Stimulated activated CD8-positive, alpha-beta memory T cell treated with anti-CD3 and anti-CD28 coated beads, Interleukin-12 subunit alpha, Interleukin-12 subunit beta, amount 100 ng/mL, for 24 hours (primary cell): Measurements from ENCODE around the gene GTF3C1.
"Not testable (repeated sequence)": the region's sequence is repeated elsewhere in the genome, so short reads cannot be mapped to it uniquely, and the experiment has no call there.

Experiments used
- DNase-seq: peaks from one replicate; pipeline ENCODE4 v3.0.0-alpha.2; 2020; ENCODE audit errors: extremely low read depth

GTF3C1 gene

DNA sequence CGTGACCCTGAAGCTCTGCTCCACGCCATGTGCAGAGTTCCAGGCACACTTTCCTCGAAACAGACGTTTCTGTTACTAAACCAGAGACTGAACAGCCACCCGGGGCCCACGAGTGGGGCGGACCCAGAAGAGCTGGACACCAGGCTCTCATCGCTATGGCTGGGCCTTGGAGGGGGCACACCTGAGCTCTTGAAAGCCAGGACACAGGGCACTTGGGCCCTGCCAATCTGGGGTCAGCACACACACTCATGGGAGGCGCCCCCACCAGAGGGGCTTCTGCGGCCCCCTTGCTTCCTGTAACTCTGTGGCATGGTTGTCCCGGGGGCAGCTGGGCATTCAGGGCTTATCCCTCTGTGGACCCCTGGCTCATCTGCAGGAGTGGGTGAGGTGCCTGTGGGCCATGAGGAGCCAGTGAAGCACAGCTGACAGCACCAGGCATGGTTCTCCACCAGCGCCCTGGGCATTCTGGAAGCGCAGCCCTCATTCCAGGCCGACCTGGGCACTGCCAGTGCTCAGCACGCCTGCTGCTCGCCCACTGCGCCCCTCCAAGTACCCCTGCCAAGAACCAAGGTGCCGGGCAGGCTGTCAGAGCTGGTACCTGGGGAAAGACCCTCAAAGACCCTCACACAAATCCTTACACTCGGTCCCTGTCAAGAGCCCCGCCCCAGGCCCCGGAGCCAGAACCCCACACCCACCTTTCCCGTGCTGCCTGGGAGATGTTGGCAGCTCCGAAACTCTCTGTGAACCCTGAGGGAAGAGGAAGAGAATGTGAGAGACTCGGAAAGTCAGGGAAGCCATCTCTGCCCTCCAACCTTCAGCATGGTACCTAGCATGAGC lies 86.6 kb downstream of the GTF3C1 start:
- DNase-seq: no peak

DNA sequence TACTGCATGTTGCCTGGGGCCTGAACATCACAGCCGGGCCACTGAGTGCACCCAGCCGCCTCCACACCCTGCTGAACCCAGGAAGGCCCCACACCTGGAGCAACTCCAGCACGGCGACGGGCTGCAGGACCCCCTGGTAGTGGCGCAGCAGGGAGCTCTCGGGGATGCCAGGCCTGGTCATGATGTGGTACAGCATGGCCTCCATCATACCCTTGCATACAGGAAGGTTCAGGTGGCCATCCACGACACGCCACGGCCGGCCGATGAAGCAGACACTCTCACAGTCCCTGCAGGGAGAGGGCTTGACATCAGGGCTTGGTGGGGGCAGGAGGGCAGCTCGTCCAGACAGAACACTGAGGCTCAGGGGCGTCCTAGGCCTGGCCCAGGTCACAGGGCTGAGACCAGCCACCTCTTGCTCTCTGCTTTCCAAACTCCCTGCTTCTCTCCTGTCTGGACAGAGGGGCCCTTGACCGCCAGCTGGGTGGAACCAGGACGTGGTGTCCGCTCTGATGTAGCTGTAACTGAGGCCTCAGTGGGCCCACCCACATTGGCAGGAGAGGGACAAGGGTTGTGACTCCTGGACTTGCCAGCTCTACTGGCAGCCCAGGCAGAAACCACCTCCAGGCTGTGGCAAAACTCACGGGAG lies 87.4 kb downstream of the GTF3C1 start:
- no peak for DNase-seq

DNA sequence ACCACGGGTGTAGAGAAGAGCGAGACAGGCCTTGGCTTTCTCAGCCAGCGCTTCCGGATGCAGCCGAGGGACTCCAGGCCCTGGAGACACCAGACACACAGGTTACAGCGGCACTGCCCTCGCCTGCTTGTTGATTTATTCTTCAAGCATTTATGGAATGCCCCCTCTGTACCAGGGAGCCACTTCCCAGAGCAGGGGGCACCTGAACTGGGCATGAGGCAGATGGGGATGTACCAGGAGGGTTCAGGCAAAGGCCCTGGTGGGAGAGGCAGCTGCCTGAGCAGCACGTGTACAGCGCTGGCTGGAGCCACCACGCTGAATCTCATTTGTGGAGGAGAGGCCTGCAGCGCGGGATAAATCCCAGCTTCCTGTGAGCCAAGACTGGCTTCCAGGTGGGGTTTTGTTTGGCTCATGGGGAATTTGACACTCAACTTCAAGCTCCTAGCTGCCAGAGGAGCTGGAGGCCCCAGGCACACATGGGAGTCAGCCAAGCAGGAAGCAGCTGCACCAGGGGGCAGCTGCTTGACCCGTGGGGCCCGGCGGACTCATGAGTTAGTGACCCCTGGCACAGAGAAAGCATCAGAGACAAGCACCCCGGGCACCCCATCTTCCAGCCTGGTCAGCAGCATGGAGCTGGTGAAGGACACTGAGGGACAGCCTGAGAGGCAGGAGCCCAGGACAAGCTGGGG lies 88.1 kb downstream of the GTF3C1 start:
- no peak for DNase-seq

DNA sequence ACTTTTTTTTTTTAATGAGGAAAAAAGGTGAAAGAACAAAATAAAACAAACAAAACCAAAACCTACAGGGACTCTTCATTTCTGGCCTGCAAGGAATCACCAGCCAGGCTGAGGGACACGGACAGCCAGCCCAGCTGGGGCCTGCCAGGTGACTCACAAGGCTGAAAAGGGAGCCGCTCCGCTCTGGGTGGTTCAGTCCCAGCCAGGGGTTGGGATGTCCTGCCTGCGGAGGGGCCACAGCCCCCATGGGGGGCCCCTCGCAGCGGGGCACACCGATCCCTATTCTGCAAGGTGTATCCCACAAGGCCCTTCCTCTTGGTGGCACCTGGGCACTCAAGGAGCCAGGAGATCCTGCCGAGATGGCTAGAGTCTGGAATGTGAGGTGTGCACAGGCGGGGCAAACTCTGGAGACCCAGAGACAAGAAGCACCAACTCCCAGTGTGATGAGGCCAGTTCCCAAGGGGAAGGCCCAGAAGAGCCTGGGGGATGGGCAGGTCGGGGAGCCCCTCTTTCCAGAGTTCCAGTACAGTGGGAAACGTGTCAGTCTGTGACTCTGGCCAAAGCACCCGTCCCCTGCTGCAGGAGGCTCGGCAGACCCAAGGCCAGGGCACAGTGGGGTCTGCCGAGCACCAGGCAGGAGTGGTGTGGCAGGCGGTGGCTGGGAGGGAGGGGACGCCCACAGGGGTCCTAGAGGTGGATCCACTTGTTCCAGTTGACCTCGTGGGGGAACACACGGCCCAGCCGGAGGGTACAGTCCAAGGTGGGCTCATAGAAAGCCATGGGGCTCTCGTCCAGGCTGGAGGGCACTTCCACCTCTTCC lies 88.8 kb downstream of the GTF3C1 start:
- no peak for DNase-seq

DNA sequence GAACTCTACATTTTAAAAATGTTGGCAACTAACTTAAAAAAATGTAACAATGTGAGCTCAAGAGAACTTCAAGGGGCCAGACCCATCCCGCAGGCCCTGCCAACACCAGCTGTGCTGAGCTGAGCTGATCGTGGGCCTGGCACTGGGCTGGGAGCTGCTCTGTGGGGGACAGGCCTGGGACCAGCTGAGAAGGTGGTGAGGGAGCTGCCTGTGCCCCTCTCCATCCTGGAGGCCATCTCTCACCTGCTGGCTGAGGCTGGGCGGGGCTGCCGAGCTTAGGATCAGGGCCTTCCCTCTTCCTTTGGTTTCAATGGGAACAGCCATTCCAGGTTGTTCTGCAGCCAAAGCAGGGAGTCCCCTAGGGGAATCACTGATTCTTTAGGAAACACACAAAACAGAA lies 89.5 kb downstream of the GTF3C1 start:
- DNase-seq: no peak

DNA sequence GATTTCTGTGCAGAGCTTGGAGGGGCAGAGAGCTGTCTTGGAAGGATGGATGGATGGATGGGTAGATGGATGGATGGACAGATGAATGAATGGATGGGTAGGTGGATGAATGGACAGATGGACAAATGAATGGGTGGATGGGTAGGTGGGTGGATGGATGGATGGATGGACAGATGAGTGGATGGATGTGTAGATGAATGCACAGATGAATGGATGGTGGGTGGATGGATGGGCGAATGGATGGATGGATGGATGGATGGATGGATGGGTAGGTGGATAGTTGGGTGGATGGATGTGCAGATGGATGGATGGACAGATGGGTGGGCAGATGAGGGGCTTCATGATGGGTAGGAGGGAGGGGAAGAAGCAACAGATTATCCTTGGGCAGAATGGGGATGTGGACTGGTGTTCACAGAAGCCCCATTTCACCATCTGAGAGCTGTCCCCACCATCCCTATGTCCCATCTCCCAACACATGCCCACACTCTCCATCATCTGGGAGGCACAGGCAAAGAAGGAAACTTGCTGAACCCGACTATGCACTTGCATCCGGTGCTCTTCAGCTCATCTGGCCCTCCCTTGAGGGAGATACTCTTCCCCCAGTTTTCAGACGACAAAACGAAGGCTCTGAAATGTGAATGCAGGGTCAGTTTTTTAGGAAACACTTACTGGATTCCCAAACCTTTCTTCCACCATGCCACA lies 90.6 kb downstream of the GTF3C1 start:
- no peak for DNase-seq

DNA sequence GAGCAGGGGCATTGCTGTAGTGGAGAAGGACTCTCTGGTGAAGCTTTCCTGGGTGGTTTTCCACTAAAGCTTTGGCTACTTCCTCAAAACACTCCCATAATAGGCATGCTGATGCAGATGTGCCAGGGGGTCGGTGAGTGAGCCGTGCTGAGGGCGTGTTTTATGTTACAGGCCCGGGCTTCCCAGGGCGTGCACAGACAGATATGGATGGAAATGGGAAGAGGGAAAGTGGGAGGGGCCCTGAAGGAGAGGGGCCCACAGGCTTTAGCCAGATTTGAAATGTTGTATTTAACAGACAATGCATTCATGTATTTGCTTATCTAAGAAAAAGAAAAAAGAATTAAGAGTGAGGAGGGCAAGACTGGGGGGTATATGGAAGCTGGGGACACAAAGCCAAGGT lies 91.5 kb downstream of the GTF3C1 start:
- DNase-seq: no peak

DNA sequence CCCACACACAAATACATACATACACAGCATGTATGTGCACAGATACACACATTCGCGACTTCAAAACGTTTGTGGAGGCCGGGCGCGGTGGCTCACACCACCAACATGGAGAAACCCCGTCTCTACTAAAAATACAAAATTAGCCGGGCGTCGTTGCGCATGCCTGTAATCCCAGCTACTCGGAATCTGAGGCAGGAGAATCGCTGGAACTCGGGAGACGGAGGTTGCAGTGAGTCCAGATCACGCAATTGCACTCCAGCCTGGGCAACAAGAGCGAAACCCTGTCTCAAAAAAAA lies 92.2 kb downstream of the GTF3C1 start:
- DNase-seq: not testable (repeated sequence)

DNA sequence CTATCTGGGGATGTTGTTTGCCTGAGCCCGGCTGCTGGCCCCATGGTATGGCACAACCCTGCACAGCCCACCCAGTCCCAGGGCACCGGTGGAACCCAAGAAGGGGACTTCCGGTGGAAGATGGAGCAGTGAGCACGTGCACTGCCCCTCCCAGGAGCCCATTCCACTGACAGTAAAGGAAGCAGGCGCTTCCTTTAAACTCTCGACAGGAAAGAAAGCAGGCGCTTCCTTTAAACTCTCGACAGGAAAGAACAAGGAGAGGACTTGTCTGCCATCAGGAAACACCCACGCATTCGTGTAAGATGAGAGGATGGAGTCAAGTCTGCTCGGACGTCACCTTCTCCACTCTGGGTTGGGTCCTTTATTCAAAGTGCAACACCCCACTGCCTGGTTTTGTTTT lies 94.0 kb downstream of the GTF3C1 start:
- no peak for DNase-seq

DNA sequence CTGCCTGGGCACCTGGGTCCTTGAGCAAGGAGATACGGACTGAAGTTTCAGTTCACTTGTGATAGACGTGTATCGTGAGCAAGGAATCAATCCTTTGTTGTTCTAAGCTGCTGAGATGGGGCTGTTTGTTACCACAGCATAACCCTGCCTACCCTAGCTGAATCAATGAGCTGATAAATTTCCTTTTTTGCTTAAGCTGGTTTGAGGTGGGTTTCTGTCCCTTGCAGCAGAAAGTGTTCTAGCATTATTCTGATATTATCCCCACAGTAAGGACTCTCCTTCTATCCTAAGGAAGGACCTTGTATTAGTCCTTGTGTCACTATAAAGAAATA lies 96.3 kb downstream of the GTF3C1 start:
- no peak for DNase-seq

DNA sequence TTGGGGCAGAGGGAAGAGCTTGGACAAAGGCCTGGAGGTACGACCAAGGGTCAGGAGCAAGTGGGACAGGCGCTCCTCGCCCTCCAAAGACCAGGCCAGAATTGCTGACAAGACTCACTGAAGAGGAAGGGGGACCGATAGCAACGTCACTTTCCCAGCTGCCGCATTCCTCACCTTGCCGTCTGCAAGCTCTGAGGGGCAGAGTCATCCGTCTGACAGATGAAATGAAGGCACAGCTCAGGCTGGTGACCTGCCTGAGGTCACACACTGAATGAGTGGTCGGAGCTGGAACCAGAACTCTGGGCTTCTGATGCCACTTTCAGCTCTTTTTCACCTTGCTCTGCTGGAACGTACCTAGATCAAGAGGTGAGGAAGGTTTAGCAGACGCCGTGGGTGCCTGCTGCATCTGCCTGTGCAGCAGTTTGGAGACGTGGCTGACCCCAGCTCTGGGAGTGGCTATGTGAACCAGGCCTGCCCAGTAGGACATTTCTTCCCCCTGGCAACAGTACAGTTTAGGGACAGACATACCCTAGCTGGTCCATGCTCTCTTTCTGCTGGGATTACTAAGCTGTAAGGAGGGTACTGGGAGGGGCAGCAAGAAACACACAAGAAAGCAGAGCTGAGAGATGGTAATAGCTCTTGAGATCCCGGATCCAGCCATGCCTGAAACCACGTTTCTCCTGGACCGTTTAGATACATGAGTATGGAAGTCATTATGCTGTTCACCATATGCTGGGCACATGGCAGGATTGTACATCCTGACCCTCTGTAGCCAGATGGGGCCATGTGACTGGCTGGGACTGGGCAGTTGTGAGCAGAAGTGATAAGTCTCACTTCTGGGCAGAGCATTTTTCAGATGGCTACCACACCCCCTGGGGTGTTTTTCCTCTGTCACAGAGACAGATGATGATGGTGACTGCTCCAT lies 96.9 kb downstream of the GTF3C1 start:
- DNase-seq: no peak

DNA sequence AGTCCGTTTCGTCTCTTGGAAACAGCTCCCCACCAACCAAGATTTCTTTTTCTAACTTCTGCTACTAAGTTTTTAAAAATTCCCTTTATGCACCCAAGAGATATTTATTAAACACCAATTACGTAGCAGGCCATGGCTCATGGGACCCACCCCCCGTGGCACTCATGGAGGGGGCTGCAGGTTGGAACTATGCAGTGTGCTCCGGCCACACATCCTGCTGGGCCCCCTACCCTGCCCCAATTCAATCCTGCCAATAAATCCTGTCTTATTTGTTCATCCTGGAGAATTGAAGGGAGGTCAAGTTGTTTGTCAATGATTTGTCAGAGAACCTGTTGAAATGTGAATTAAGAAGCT lies 99.5 kb downstream of the GTF3C1 start:
- DNase-seq: no peak

DNA sequence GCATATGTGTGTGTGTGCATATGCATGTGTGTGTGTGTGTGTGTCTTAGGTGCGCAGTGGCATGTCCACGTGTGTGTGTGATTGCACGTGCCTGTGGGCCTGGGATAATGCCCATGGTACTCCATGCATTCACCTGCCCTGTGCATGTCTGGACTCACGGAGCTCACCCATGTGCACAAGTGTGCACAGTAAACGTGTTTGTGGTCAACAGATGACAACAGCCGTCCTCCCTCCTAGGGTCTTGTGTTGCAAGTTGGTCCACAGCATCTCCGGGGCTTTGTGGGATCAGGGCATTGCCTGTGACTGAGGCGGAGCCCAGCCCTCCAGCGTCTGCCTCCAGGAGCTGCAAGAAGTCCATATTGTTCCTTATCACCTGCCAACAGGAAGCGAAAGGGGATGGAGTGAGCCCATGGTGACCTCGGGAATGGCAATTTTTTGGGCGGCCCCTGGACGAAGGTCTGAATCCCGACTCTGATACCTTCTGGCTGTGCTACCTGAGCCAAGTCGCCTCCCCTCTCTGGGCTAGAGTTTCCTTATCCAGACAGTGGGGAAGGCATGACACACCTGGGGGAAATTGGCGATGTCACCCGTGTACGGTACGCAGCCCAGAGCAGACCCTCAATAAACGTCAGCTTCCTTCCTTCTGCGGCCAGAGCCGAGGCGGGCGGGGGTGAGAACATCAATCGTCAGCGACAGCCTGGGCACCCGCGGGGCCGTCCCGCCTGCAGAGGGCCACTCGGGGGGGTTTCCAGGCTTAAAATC lies 100.1 kb downstream of the GTF3C1 start:
- DNase-seq: peak; percentile 60

DNA sequence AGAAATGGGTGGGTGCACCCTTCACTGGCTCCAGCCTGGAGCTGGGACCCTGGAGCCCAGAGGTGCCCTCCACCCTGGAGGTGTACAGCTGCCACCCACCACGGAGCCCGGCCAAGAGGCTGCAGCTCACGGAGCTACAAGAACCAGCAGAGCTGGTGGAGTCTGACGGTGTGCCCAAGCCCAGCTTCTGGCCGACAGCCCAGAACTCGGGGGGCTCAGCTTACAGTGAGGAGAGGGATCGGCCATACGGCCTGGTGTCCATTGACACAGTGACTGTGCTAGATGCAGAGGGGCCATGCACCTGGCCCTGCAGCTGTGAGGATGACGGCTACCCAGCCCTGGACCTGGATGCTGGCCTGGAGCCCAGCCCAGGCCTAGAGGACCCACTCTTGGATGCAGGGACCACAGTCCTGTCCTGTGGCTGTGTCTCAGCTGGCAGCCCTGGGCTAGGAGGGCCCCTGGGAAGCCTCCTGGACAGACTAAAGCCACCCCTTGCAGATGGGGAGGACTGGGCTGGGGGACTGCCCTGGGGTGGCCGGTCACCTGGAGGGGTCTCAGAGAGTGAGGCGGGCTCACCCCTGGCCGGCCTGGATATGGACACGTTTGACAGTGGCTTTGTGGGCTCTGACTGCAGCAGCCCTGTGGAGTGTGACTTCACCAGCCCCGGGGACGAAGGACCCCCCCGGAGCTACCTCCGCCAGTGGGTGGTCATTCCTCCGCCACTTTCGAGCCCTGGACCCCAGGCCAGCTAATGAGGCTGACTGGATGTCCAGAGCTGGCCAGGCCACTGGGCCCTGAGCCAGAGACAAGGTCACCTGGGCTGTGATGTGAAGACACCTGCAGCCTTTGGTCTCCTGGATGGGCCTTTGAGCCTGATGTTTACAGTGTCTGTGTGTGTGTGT lies 100.9 kb downstream of the GTF3C1 start:
- DNase-seq: no peak

DNA sequence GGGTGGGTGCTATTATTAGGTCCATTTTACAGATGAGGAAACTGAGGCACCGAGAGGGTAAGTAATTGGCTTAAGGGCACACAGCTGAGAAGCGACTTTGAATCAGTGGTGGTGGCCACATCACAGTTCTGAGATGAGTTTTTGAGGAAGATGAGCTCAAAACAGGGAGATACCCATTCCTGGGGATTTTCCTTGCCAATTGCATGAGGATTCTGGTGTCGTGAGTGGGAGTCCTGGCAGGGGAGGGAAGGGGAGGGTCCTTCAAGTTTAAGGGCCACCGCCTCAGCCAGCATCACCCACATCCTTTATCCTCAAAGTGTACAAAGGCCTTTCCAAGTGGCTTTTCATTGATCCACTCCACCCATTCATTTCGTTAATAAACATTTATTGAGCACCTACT lies 102.4 kb downstream of the GTF3C1 start:
- DNase-seq: no peak

DNA sequence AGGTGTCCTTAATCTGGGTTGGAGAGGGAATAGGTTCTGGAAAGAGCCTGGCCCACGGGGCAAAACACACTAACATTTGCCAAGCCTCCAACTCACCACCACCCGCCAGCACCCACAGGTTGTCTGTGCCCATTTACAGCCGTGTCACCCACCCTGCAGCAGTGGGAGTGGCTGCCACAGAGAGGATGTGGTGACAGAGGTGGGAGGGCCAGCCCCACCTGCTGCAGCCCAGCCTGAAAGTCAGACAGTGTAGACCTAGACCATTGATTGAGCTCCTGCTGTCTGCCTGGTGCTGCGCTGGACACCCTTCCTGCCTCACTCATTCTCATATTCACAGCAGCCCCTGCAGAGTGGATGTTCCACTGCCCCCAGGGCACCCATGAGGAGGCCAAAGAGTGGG lies 103.0 kb downstream of the GTF3C1 start:
- no peak for DNase-seq

DNA sequence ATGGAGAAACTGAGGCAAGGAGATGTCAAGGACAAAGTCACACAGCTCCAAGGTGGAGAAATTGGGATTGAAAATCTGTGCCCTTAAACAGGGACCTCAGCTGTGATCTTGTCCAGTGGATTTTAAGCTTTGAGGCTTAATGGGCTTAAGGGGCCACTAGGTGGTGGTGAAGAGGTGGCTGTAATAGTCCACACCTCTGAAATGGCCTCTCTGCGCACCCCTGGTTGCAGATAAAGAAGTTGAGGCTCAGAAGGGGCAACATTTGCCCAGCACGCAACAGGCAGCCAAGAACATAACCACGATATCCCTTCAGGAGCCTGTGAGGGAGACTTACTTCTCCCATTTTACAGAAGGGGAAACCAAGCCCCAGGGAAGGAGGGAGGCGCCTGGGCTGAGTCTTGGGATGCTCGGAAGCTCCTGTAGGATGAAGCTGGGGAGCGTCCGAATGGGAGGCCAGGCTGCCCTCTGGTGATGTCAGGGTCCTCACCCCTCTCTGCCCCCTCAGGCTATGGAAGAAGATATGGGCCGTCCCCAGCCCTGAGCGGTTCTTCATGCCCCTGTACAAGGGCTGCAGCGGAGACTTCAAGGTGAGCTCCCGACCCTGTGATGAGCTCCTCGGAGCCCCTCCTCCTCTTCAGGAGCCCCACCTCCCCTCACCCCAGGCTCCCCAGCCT lies 104.1 kb downstream of the GTF3C1 start:
- no peak for DNase-seq

DNA sequence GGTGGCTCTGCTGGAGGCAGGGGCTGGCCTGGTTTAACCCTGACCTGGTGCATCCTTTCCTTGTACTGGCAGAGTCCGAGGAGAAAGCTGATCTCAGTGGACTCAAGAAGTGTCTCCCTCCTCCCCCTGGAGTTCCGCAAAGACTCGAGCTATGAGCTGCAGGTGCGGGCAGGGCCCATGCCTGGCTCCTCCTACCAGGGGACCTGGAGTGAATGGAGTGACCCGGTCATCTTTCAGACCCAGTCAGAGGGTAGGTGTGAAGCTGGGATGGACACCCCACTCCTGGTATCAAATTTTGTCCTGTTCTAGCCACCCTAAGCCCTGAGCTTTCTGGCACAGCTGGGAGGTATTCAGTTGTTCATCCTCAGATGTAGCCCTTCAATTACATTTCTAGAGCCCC lies 105.2 kb downstream of the GTF3C1 start:
- DNase-seq: no peak
